ENCODE data around the gene DCHS1. TPM values are rescaled to one million over a fixed set of nuclear protein-coding genes. Genes with fewer than 3 reads are reported as not detected.

The DCHS1 gene
- total and polyA plus RNA-seq, 9 of the 15 experiments (the other 6 are each of a cell fraction or from before 2014, with no cell fraction given) = 0.04 to 0.49 (median 0.14) TPM; not detected in 2

DNA sequence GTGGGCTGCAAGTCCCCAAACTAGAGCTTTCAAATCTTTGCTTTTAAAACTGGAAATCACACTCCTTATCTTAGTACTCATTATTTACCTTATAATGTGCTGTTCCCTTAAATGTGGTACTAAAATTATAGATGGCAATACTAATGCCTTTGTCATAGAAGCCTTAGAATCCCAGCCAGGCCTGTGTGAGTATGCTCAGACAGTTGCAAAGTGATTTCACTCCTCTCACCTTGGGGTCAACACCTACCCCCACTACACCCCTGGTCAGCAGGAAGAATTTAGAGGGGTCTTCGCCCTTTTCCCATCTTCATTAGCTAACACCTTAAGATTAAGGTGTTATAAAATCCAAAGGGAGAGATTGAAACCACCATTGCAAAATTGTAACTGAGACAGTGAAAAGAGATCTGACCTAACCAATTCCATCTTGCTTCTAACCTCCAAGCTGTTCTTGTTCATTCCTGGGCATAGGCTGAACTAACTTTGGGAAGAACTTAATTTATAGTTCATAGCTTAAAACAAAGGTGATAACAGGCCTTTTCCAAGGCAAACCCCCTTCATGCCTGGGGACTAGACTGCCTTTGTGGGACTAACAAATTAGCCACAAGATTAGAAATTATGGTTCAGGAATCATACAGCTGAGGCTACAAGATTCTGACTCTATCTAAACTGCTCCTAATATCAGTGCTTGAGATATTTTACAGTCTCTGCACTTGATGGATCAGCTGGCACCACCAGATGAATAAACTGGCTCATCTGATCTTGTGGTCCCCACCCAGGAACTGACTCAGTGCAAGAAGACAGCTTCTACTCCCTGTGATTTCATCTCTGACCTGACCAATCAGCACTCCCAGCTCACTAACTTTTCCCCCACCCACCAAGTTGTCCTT is 38.0 kb upstream of the DCHS1 start (continued):
- TF ChIP-seq HDAC2 (IDR thresholded peaks at IDR 0.05) (peak; percentile 61; the same call in 1 of the 2 replicates), RFX5 (IDR thresholded peaks at IDR 0.05; ENCODE audit: low read depth, low read length) (no peak), SIN3A (IDR thresholded peaks at IDR 0.05; ENCODE audit: borderline replicate concordance in 2 of 2, control insufficient read depth in 1 of 2, low read depth in 2 of 2, low read length in 2 of 2) (no peak), PYGO2 (tag; IDR thresholded peaks at IDR 0.05) (no peak), ZKSCAN8 (CRISPR knock-in tag; IDR thresholded peaks at IDR 0.05) (peak; percentile 63; the same call in 1 of the 2 replicates), EP300 (IDR thresholded peaks at IDR 0.05; ENCODE audit: low read length) (peak; percentile 43; the same call in 1 of the 2 replicates), SNRNP70 (optimal IDR thresholded peaks at IDR 0.05; ENCODE audit: low read depth, low read length) (no peak), ETV5 (CRISPR knock-in tag; IDR thresholded peaks at IDR 0.05; ENCODE audit: low read depth) (0 out of 2 replicates have a peak, but pooled peaks have one; percentile 41), ZNF263 (CRISPR knock-in tag; IDR thresholded peaks at IDR 0.05; ENCODE audit: borderline replicate concordance) (no peak), RFX7 (CRISPR knock-in tag; IDR thresholded peaks at IDR 0.05) (no peak), CBX3 (IDR thresholded peaks at IDR 0.05; ENCODE audit: borderline replicate concordance in 1 of 2, low read length in 2 of 2) (no peak), GABPB2 (CRISPR knock-in tag; conservative IDR thresholded peaks at IDR 0.05) (no peak), ZNF707 (CRISPR knock-in tag; conservative IDR thresholded peaks at IDR 0.05) (no peak), GABPA (tag; conservative IDR thresholded peaks at IDR 0.05; ENCODE audit: low read depth) (0 out of 2 replicates have a peak, but pooled peaks have one; percentile 18), OTX1 (CRISPR knock-in tag; IDR thresholded peaks at IDR 0.05) (no peak), ATF6 (CRISPR knock-in tag; IDR thresholded peaks at IDR 0.05) (no peak), ZNF584 (CRISPR knock-in tag; IDR thresholded peaks at IDR 0.05; ENCODE audit: low read depth) (peak; percentile 89), CEBPG (CRISPR knock-in tag; IDR thresholded peaks at IDR 0.05) (no peak), CEBPG (tag; conservative IDR thresholded peaks at IDR 0.05 in 1 of 2, IDR thresholded peaks at IDR 0.05 in 1 of 2) (no peak)
- TF ChIP-seq, protein P1, sequence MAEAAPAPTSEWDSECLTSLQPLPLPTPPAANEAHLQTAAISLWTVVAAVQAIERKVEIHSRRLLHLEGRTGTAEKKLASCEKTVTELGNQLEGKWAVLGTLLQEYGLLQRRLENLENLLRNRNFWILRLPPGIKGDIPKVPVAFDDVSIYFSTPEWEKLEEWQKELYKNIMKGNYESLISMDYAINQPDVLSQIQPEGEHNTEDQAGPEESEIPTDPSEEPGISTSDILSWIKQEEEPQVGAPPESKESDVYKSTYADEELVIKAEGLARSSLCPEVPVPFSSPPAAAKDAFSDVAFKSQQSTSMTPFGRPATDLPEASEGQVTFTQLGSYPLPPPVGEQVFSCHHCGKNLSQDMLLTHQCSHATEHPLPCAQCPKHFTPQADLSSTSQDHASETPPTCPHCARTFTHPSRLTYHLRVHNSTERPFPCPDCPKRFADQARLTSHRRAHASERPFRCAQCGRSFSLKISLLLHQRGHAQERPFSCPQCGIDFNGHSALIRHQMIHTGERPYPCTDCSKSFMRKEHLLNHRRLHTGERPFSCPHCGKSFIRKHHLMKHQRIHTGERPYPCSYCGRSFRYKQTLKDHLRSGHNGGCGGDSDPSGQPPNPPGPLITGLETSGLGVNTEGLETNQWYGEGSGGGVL (CRISPR knock-in tag; IDR thresholded peaks at IDR 0.05) = no peak
- TF ChIP-seq, protein P2, sequence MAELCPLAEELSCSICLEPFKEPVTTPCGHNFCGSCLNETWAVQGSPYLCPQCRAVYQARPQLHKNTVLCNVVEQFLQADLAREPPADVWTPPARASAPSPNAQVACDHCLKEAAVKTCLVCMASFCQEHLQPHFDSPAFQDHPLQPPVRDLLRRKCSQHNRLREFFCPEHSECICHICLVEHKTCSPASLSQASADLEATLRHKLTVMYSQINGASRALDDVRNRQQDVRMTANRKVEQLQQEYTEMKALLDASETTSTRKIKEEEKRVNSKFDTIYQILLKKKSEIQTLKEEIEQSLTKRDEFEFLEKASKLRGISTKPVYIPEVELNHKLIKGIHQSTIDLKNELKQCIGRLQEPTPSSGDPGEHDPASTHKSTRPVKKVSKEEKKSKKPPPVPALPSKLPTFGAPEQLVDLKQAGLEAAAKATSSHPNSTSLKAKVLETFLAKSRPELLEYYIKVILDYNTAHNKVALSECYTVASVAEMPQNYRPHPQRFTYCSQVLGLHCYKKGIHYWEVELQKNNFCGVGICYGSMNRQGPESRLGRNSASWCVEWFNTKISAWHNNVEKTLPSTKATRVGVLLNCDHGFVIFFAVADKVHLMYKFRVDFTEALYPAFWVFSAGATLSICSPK (IDR thresholded peaks at IDR 0.05; ENCODE audit: borderline replicate concordance) = no peak

Data from K562 (cell line).